Activated naive CD8-positive, alpha-beta T cell treated with anti-CD3 and anti-CD28 coated beads, Interleukin-2, amount 10 ng/mL, durations not matched to agents 7 days and 5 days (primary cell): ENCODE measurements around the gene GSTP1. TPM values are rescaled to one million over a fixed set of nuclear protein-coding genes. Genes with fewer than 3 reads are reported as not detected.
"Not testable (repeated sequence)": the region's sequence is repeated elsewhere in the genome, so short reads cannot be mapped to it uniquely, and the experiment has no call there.

Experiments
- ATAC-seq: fragments of 150-1000 bp; cut with Tn5 transposase; one replicate; pipeline ENCODE4 v1.10.0; 2021; ENCODE audit warnings: low read depth, moderate library complexity
- POLR2A ChIA-PET: fragments of 350-600 bp; sonication (Branson Sonifier 250); formaldehyde crosslinking; loops from one replicate; lab custom pipeline; 2021; ENCODE audit warnings: antibody characterized with exemption; lab: Charles Lee
- DNase-seq: peaks from one replicate; pipeline ENCODE4 v3.0.0; 2021
- H3K27ac Mint-ChIP-seq: one replicate; pipeline ENCODE4 v1.8.0; 2022; ENCODE audit warnings: mild to moderate bottlenecking, mixed read lengths
- H3K27me3 Mint-ChIP-seq: one replicate; pipeline ENCODE4 v1.8.0; 2022; ENCODE audit warnings: mild to moderate bottlenecking, moderate library complexity, mixed read lengths
- H3K36me3 Mint-ChIP-seq: one replicate; pipeline ENCODE4 v1.8.0; 2021; ENCODE audit warnings: mild to moderate bottlenecking, mixed read lengths
- H3K4me1 Mint-ChIP-seq: one replicate; pipeline ENCODE4 v1.8.0; 2021; ENCODE audit warnings: mixed read lengths
- H3K4me3 Mint-ChIP-seq: one replicate; pipeline ENCODE4 v1.8.0; 2022; ENCODE audit warnings: mild to moderate bottlenecking, moderate library complexity, mixed read lengths
- H3K9me3 Mint-ChIP-seq: one replicate; pipeline ENCODE4 v1.8.0; 2021; ENCODE audit warnings: mixed read lengths
- total RNA-seq, 2 experiments: library from RNA; stranded (reverse); gene quantifications; one replicate each; pipeline ENCODE4 v1.2.3, GENCODE V29; 2021

Gene GSTP1
- total RNA-seq, 2 experiments from 2014 or later = 211 to 219 TPM

DNA sequence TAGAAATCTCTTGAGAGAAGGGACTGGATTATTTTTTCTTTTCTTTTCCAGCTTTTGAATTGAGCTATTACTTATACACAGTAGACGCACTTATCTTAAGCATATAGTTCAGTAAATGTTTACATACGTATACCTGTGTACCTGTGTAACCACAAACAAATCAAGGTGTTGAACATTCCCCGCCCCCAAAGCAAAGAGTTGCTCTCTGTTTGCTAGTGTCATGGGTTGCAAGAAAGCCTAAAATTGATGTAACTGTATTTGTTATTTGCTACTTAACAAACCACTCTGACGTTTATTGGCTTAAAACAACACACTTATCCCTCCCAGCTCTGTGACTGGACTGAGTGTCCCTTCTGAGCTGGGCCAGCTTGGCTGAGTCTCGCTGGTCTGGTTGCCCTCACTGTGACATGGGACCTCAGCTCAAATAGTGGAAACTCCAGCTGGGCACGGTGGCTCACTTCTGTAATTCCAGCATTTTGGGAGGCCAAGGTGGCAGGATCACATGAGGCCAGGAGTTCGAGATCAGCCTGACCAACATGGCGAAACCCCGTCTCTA is 35.0 kb upstream of the GSTP1 start:
- Mint-ChIP-seq H3K4me1 (no peaks in the 10 kb centered on the region), H3K27me3 (peaks cover 30% of the 10 kb centered on the region), H3K4me3 (no peak overlapping the region), H3K36me3 (no peaks in the 10 kb centered on the region), H3K9me3 (peaks cover 9% of the 10 kb centered on the region), H3K27ac (no peak overlapping the region)
- POLR2A ChIA-PET = no interaction called here
- ATAC-seq = no peak
- DNase-seq = no peak

DNA sequence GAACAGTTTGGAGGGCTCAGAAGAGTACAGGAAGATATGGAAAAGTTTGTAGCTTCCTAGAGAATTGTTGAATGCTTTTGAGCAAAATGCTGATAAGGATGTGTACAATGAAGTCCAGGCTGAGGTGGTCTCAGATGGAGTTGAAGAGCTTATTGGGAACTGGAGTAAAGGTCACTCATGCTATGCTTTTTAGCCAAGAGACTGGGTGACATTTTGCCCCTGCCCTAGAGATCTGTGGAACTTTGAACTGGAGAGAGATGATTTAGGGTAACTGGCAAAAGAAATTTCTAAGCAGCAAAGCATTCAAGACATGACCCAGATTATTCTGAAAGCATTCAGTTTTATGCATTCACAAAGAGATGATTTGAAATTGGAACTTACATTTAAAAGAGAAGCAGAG is 32.5 kb upstream of the GSTP1 start:
- POLR2A ChIA-PET = no interaction called here
- Mint-ChIP-seq H3K4me3 (no peak overlapping the region), H3K36me3 (no peaks in the 10 kb centered on the region), H3K27ac (no peak overlapping the region), H3K9me3 (peaks cover 9% of the 10 kb centered on the region), H3K27me3 (peaks cover 24% of the 10 kb centered on the region), H3K4me1 (no peaks in the 10 kb centered on the region)
- ATAC-seq = no peak
- no peak for DNase-seq

DNA sequence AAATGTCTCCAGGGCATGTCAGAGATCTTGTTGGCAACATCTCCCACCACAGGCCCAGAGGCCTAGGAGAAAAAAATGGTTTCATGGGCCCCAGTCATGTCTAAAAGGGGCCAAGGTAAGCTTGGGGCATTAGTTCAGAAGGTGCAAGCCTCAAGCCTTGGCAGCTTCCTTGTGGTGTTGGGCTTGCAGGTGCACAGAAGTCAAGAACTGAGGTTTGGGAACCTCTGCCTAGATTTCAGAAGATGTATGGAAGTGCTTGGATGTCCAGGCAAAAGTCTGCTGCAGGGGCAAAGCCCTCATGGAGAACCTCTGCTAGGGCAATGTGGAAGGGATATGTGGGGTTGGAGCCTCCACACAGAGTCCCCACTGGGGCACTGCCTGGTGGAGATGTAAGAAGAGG is 31.9 kb upstream of the GSTP1 start:
- ATAC-seq, DNase-seq, POLR2A ChIA-PET, H3K9me3 Mint-ChIP-seq, H3K27ac Mint-ChIP-seq, H3K4me3 Mint-ChIP-seq, H3K36me3 Mint-ChIP-seq, H3K4me1 Mint-ChIP-seq: not testable (repeated sequence)
- peaks cover 20% of the 10 kb centered on the region for H3K27me3 Mint-ChIP-seq

DNA sequence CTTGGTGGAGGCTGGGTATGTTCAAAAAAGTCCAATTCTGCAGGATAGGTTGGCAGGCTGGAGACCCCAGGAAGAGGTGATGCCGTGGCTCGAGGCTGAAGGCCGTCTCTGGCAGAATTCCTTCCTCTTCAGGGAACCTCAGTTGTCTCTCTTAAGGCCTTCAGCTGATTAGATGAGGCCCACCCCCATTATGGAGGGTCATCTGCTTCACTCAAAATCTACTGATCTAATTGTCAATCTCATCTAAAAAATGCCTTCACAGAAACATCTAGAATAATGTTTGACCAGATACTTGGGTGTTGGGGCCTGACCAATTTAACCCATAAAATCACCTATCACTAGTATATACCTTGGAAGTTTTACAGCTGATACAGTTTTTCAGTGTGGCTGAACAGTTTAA is 27.4 kb upstream of the GSTP1 start:
- H3K4me3 Mint-ChIP-seq = no peak overlapping the region
- POLR2A ChIA-PET = no interaction called here
- H3K4me1 Mint-ChIP-seq = no peaks in the 10 kb centered on the region
- DNase-seq (no peak), ATAC-seq (no peak)
- no peak overlapping the region for H3K27ac Mint-ChIP-seq
- H3K27me3 Mint-ChIP-seq = peaks cover 18% of the 10 kb centered on the region
- no peaks in the 10 kb centered on the region for H3K36me3 Mint-ChIP-seq
- H3K9me3 Mint-ChIP-seq = peaks cover 5% of the 10 kb centered on the region

DNA sequence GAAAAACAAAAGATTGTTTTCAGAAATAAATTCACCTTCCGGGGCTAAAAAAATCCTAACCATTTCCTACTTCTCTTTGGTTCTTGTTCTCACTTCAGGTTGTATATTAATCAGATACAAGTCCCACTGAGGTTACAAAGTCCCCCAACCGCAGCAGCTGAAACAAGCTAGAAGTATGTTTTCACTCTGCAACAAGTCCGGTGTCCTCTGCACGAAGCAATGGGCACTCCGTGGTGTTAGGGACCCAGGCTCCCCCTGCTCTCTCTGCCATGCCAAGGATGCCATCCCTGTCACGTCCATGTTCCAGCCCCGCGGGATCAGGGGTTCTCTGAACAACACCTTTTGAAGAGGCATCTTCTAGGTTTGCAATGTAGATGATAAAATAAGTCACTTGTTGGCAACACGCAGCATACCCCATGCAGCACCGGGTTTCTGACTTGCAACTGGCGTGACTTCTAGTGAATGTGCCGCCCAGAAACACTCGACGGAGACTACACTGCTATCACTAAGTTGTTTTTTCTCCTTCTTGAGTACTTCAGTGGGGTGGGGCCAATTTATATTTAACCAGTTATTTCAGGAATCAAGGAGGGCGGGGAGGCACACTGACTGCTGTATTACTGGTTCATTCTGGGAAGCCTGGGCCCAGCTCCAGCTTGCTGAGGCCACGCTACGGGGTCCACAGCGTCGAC is 25.4 kb upstream of the GSTP1 start:
- DNase-seq (no peak), ATAC-seq (no peak)
- POLR2A ChIA-PET = no interaction called here
- H3K4me3 Mint-ChIP-seq = no peak overlapping the region
- no peaks in the 10 kb centered on the region for H3K9me3 Mint-ChIP-seq
- H3K36me3 Mint-ChIP-seq = no peaks in the 10 kb centered on the region
- no peak overlapping the region for H3K27ac Mint-ChIP-seq
- peaks cover 16% of the 10 kb centered on the region for H3K27me3 Mint-ChIP-seq
- H3K4me1 Mint-ChIP-seq = peaks cover 9% of the 10 kb centered on the region

DNA sequence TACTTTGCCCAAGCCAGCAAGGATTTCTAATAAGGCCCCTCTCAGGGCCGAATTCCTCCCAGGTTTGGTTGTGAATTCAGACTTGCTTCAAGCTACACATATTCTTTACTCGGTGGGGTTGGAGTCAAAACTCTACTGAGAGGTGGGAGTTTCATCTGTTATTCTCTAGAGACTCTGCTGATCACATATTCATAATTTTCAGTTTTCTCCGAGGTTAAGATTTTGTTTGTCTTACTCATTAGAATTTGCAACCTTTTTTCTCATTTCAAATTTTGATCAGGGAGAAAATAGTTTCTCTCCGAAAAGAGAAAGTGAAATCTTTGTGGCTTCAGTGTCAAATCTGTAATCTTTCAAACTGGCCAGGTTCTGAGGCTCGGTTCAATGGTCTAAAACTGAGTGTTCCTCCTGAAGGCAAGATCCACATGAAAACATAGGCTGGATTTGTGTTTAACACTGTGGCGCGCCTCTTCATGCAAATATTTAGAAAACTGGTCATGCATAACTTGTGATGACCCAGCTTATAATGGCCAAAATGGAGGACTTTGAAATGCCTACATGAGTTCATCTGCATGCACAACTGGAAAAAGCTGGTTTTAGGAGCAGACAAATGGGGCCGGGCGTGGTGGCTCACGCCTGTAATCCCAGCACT is 21.5 kb upstream of the GSTP1 start:
- Mint-ChIP-seq H3K4me1 (peaks cover 9% of the 10 kb centered on the region), H3K36me3 (no peaks in the 10 kb centered on the region), H3K27me3 (peaks cover 18% of the 10 kb centered on the region), H3K9me3 (no peaks in the 10 kb centered on the region), H3K4me3 (peak overlapping the region; percentile 58), H3K27ac (peak overlapping the region; percentile 73)
- DNase-seq = no peak
- peak; percentile 70 for ATAC-seq
- POLR2A ChIA-PET = interaction anchor here (1.5 kb wide), 1 partner anchor 52 kb away, joined by 3 read pairs; no protein-coding TSS in a partner anchor

DNA sequence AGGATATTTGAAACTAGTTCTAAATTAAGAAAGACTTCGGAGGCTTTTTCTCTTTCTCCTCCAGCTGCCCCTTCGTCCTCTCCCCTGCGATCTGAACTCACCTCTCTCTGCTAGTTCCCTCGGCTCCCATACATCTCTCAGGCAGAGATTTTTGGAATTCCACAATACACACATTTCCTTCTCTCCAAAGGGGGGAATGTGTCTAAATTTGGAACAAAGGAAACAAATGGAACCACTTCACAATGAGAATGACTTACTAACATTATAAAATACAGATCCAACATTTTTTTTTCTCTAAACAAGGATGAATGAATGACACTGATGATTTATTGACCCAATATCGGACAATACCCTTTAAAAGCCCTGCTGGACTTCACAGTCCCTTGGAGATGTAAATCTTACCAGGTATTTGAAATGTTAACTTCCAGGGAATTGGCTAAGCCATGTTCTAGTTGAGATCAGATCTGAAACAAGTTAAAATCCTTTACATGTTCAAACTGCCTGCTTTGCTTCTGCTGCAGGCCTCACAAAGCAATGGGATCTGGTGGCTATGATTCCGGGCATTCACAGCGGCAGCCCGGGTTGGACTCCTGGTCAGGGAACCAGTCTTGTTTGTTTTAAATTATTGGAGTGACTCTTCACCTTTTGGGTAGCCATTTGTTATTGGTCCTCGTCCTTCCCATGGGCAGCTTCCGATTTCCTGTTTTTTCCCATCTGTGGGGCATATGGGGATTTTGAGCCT is 20.5 kb upstream of the GSTP1 start:
- Mint-ChIP-seq H3K9me3 (no peaks in the 10 kb centered on the region), H3K27ac (peak overlapping the region; percentile 11), H3K4me1 (peaks cover 9% of the 10 kb centered on the region), H3K4me3 (no peak overlapping the region), H3K36me3 (no peaks in the 10 kb centered on the region), H3K27me3 (peaks cover 26% of the 10 kb centered on the region)
- ATAC-seq (no peak), DNase-seq (no peak)
- POLR2A ChIA-PET = no interaction called here

DNA sequence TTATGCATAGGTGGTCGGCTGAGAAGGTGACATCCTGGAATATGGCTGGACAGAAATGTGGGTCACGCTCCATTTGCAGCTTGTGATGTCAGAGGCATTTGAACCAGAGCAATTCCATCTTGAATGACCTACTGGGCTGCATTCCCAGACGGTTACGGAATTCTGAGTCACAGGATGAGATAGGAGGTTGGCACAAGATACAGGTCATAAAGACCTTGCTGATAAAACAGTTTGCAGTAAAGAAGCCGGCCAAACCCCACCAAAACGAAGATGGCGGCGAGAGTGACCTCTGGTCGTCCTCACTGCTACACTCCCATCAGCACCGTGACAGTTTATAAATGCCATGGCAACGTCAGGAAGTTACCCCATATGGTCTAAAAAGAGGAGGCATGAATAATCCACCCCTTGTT is 19.9 kb upstream of the GSTP1 start:
- DNase-seq, ATAC-seq, POLR2A ChIA-PET, H3K4me1 Mint-ChIP-seq, H3K9me3 Mint-ChIP-seq, H3K27ac Mint-ChIP-seq, H3K4me3 Mint-ChIP-seq, H3K36me3 Mint-ChIP-seq: not testable (repeated sequence)
- H3K27me3 Mint-ChIP-seq = peaks cover 29% of the 10 kb centered on the region

DNA sequence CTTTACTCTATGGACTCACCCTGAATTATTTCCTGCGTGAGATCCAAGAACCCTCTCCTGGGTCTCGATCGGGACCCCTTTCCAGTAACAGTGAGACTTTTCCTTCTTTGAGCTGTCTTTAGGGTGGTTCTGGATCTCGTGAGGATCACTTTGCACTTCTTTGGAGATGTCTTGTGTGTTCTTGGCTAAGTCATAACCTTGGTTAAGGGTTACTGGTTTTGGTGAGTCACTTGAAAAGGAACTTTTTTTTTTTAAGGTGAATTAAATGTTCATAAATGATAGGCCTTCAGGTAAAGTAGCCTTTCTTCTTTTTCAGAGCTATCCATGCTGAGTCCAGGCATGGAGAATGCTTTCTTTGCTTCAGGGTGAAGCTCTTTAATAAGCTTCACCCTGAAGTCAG is 19.4 kb upstream of the GSTP1 start:
- H3K27me3 Mint-ChIP-seq = peaks cover 29% of the 10 kb centered on the region
- ATAC-seq = no peak
- H3K36me3 Mint-ChIP-seq = no peaks in the 10 kb centered on the region
- H3K9me3 Mint-ChIP-seq = no peaks in the 10 kb centered on the region
- POLR2A ChIA-PET = no interaction called here
- peaks cover 9% of the 10 kb centered on the region for H3K4me1 Mint-ChIP-seq
- H3K27ac Mint-ChIP-seq = no peak overlapping the region
- no peak overlapping the region for H3K4me3 Mint-ChIP-seq
- no peak for DNase-seq

DNA sequence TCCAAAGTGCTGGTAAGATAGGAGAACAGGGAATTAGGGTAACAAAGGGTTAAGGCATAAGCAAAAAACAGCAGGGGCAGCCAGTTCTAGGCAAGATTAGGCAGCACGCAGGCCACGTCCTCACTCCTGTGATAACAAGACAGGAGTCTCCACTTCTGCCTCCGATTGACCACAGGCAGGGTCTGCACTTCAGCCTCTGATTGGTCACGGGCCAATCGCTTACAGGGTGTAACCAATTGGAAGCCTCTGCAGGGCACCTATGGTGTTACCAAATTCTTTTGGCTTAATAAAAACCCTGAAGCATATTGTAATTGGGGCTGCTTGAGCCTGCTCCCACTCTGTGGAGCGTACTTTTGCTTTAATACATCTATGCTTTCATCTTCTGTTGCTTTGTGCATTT is 12.2 kb upstream of the GSTP1 start:
- Mint-ChIP-seq H3K9me3 (no peaks in the 10 kb centered on the region), H3K4me1 (peaks cover 3% of the 10 kb centered on the region), H3K27ac (no peak overlapping the region), H3K27me3 (peaks cover 23% of the 10 kb centered on the region), H3K36me3 (no peaks in the 10 kb centered on the region), H3K4me3 (no peak overlapping the region)
- POLR2A ChIA-PET = no interaction called here
- DNase-seq (no peak), ATAC-seq (no peak)

DNA sequence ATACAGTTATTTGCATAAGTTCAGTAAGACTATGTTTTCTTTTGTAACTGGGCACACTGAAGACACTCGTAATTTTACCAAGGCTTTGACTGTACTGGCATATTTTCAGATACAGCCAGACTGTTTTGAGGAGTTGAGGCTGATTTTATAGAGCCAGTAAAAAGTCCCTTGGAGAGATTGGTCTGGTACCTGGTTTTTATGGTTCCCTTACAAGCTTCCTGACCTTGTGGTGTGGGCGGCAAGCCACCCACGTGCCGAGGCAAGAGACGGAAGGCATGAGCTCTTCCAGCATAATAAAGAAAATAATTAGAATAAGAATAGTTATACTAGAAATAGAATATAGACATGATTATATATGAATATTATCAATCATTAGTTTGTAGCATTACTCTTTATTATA is 11.3 kb upstream of the GSTP1 start:
- Mint-ChIP-seq H3K36me3 (no peaks in the 10 kb centered on the region), H3K4me1 (peaks cover 3% of the 10 kb centered on the region), H3K27me3 (peaks cover 25% of the 10 kb centered on the region), H3K9me3 (no peaks in the 10 kb centered on the region), H3K27ac (no peak overlapping the region), H3K4me3 (no peak overlapping the region)
- POLR2A ChIA-PET = no interaction called here
- no peak for ATAC-seq
- DNase-seq = no peak

DNA sequence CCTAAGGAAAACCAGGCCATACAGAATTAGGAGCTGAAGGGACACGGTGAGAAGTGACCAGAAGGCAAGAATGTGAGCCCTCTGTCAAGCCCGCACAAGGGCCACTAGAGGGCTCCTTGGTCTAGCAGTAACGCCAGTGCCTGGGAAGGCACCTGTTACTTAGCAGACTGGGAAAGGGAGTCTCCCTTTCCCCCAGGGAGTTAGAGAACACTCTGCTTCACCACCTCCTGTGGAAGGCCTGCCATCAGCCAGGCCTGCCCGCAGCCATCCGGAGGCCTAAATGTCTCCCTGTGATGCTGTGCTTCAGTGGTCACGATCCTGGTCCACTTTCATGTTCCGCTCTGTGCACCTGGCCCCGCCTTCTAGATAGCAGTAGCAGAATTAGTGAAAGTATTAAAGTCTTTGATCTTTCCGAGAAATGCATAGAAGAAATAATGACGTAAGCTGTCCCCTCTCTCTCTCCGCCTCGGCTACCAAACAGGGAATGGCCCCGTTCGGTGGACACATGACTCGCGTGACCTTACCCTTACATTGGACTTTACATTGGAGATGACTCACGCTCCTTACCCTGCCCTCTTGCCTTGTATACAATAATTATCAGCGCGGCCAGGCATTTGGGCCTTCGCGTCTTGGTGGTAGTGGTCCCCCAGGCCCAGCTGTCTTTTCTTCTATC is 10.7 kb upstream of the GSTP1 start:
- Mint-ChIP-seq H3K9me3 (no peaks in the 10 kb centered on the region), H3K27ac (no peak overlapping the region), H3K4me1 (peaks cover 3% of the 10 kb centered on the region), H3K27me3 (peaks cover 19% of the 10 kb centered on the region), H3K4me3 (no peak overlapping the region), H3K36me3 (no peaks in the 10 kb centered on the region)
- DNase-seq (no peak), ATAC-seq (no peak)
- POLR2A ChIA-PET = no interaction called here

DNA sequence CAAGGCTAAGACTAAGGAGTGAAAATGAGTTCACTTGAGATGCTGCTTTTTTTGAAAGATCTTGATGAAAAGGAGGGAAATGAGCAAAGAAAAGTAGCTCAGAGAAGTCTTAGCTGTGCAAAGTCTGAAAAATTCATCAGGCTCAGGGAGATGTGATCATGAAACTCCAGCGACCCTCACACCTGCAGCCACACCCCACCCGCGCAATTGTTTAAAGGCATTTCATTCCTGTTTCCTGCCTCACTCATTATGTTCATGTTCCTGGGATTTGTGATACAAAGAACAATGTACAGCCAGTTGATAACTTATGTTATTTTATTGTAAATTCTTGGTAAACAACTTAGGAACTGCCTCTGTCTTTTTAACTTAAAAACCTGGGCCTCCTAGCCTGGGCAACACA is 8.7 kb upstream of the GSTP1 start:
- peaks cover 24% of the 10 kb centered on the region for H3K27me3 Mint-ChIP-seq
- H3K36me3 Mint-ChIP-seq = no peaks in the 10 kb centered on the region
- no peak overlapping the region for H3K27ac Mint-ChIP-seq
- ATAC-seq (no peak), DNase-seq (no peak)
- H3K4me1 Mint-ChIP-seq = peaks cover 11% of the 10 kb centered on the region
- POLR2A ChIA-PET = no interaction called here
- no peaks in the 10 kb centered on the region for H3K9me3 Mint-ChIP-seq
- no peak overlapping the region for H3K4me3 Mint-ChIP-seq
